Prostate gland (tissue), 2 donors: ENCODE data around the gene ZNF683. TPM values are rescaled to one million over a fixed set of nuclear protein-coding genes. Genes with fewer than 3 reads are reported as not detected.
"Not testable (repeated sequence)": the region's sequence is repeated elsewhere in the genome, so short reads cannot be mapped to it uniquely, and the experiment has no call there.

ENCODE experiments used
- DNase-seq: peaks from one replicate; pipeline ENCODE4 v3.0.0-alpha.2; 2019; ENCODE audit warnings: low spot score
- H3K27ac ChIP-seq, 2 donors: fragments of 200-600 bp; sonication (generic); 2 replicates each; pipeline ENCODE4 v1.5.1; 2017 to 2019
- H3K27me3 ChIP-seq: fragments of 200-600 bp; sonication (generic); replicated peaks from 2 replicates; pipeline ENCODE4 v1.5.1; 2019; ENCODE audit not compliant: insufficient read depth
- H3K36me3 ChIP-seq, 2 donors: fragments of 200-600 bp; sonication (generic); 1 replicate in 1 of 2; 2 replicates in 1 of 2; pipeline versions ENCODE4 v1.5.1 to v1.8.1; 2017 to 2019
- H3K4me1 ChIP-seq: fragments of 200-600 bp; sonication (generic); replicated peaks from 2 replicates; pipeline ENCODE4 v1.5.1; 2019
- H3K4me3 ChIP-seq, 2 donors: fragments of 200-600 bp; sonication (generic); 2 replicates each; pipeline ENCODE4 v1.5.1; 2017 to 2019
- H3K9me3 ChIP-seq: fragments of 200-600 bp; sonication (generic); 2 replicates; pipeline ENCODE4 v1.5.1; 2017
- CTCF ChIP-seq, 4 experiments: fragments of 200-600 bp in 2 of 4; fragments of 450-650 bp in 2 of 4; sonication (generic) in 2 of 4; IDR thresholded peaks; 1 replicate in 3 of 4; 2 replicates in 1 of 4; pipeline ENCODE4 v1.5.1; 2016 to 2019; ENCODE audit warnings: antibody characterized with exemption in 4 of 4, mild to moderate bottlenecking in 2 of 4, moderate library complexity in 2 of 4
- POLR2A ChIP-seq: fragments of 450-650 bp; IDR thresholded peaks from one replicate; pipeline ENCODE4 v1.6.1; 2016; ENCODE audit warnings: antibody characterized with exemption, mild to moderate bottlenecking
- POLR2AphosphoS5 ChIP-seq: sonication (generic); formaldehyde crosslinking; IDR thresholded peaks from one replicate; pipeline ENCODE4 v1.6.1; 2017; ENCODE audit warnings: antibody characterized with exemption
- WGBS: methylation state at CpG from one replicate; pipeline ENCODE4 v1.1.5; 2018; 5-methylcytosine and 5-hydroxymethylcytosine counted together
- intact Hi-C: fragments of 100-400 bp; cut with DNase I; formaldehyde crosslinking; loops from one replicate; pipeline ENCODE4 v1.14.2; 2022
- total RNA-seq, 2 donors: library from RNA; depleted of rRNA; stranded (reverse); fragments of >200 nt; gene quantifications; one replicate each; pipeline ENCODE4 v1.1.0, GENCODE V29; 2016

The ZNF683 gene
- total RNA-seq, 2 donors from 2014 or later: 4.8 TPM; not detected in 1

GRCh38 chr1:26376050-26376449 is 3.5 kb upstream of the ZNF683 start:
- intact Hi-C loops: no loop called here
- Histone ChIP-seq H3K4me3 (no peak overlapping the region), H3K9me3 (no peaks in the 10 kb centered on the region), H3K36me3 (no peaks in the 10 kb centered on the region), H3K4me1 (no peaks in the 10 kb centered on the region), H3K27me3 (no peaks in the 10 kb centered on the region), H3K27ac (no peak overlapping the region)
- WGBS: 100% methylated on average over 4 of the region's 4 CpGs
- DNase-seq: no peak
- TF ChIP-seq POLR2A: no peak
- TF ChIP-seq CTCF (IDR thresholded peaks at IDR 0.05): no peak
- TF ChIP-seq POLR2AphosphoS5: no peak

- Histone ChIP-seq H3K27ac (no peak overlapping the region), H3K4me3 (no peak overlapping the region), H3K4me1 (no peaks in the 10 kb centered on the region), H3K27me3 (no peaks in the 10 kb centered on the region), H3K9me3 (no peaks in the 10 kb centered on the region), H3K36me3 (no peaks in the 10 kb centered on the region)
- intact Hi-C loops: no loop called here
- no peak for DNase-seq
- TF ChIP-seq CTCF (IDR thresholded peaks at IDR 0.05): no peak
- TF ChIP-seq POLR2A: no peak
- TF ChIP-seq POLR2AphosphoS5: no peak
- WGBS: 49% methylated on average over 6 of the region's 6 CpGs
Observed at GRCh38 chr1:26375081-26375480, 2.5 kb upstream of the ZNF683 start.

- intact Hi-C loops, DNase-seq, H3K9me3 ChIP-seq, H3K4me3 ChIP-seq, H3K27me3 ChIP-seq, H3K27ac ChIP-seq, H3K36me3 ChIP-seq, H3K4me1 ChIP-seq: not testable (repeated sequence)
- WGBS: 53% methylated on average over 2 of the region's 2 CpGs
Observed at GRCh38 chr1:26374361-26374760, 1.8 kb upstream of the ZNF683 start.

- no peaks in the 10 kb centered on the region for H3K4me1 ChIP-seq
- H3K9me3 ChIP-seq: no peaks in the 10 kb centered on the region
- WGBS: 49% methylated on average over 2 of the region's 2 CpGs
- H3K27ac ChIP-seq: no peak overlapping the region
- DNase-seq: no peak
- intact Hi-C loops: no loop called here
- H3K4me3 ChIP-seq: no peak overlapping the region
- no peaks in the 10 kb centered on the region for H3K27me3 ChIP-seq
- no peaks in the 10 kb centered on the region for H3K36me3 ChIP-seq
- no peak for TF ChIP-seq POLR2AphosphoS5
- TF ChIP-seq POLR2A: no peak
- no peak for TF ChIP-seq CTCF (IDR thresholded peaks at IDR 0.05)
Observed at GRCh38 chr1:26373789-26374188, 1.2 kb upstream of the ZNF683 start.

GRCh38 chr1:26373281-26373680 is 731 bp upstream of the ZNF683 start:
- Histone ChIP-seq H3K27ac (no peak overlapping the region), H3K27me3 (no peaks in the 10 kb centered on the region), H3K4me1 (no peaks in the 10 kb centered on the region), H3K36me3 (no peaks in the 10 kb centered on the region), H3K9me3 (no peaks in the 10 kb centered on the region), H3K4me3 (no peak overlapping the region)
- DNase-seq: no peak
- WGBS: 75% methylated on average over 4 of the region's 4 CpGs
- TF ChIP-seq POLR2AphosphoS5: no peak
- TF ChIP-seq POLR2A: no peak
- TF ChIP-seq CTCF (IDR thresholded peaks at IDR 0.05): no peak
- intact Hi-C loops: no loop called here
